ENCODE data around the gene ROR2.
"Not testable (repeated sequence)": the region's sequence is repeated elsewhere in the genome, so short reads cannot be mapped to it uniquely, and the experiment has no call there.

ROR2 gene

GRCh38 chr9:91659529-91660495, 290.2 kb downstream of the ROR2 start:
- no peak for DNase-seq

- no peak for DNase-seq
Observed at GRCh38 chr9:91658513-91659105, 291.4 kb downstream of the ROR2 start.

GRCh38 chr9:91657501-91657900, 292.5 kb downstream of the ROR2 start:
- DNase-seq = no peak

- DNase-seq = no peak
Observed at GRCh38 chr9:91655658-91656057, 294.4 kb downstream of the ROR2 start.

GRCh38 chr9:91655215-91655614, 294.8 kb downstream of the ROR2 start:
- no peak for DNase-seq

- no peak for DNase-seq
Observed at GRCh38 chr9:91654527-91654926, 295.5 kb downstream of the ROR2 start.

GRCh38 chr9:91647371-91647770, 302.7 kb downstream of the ROR2 start:
- no peak for DNase-seq

GRCh38 chr9:91646702-91647101, 303.3 kb downstream of the ROR2 start:
- no peak for DNase-seq

GRCh38 chr9:91644433-91644832, 305.6 kb downstream of the ROR2 start:
- no peak for DNase-seq

GRCh38 chr9:91643481-91644077, 306.4 kb downstream of the ROR2 start:
- DNase-seq = no peak

GRCh38 chr9:91642771-91643170, 307.3 kb downstream of the ROR2 start:
- DNase-seq = no peak

- no peak for DNase-seq
Observed at GRCh38 chr9:91640428-91640827, 309.6 kb downstream of the ROR2 start.

GRCh38 chr9:91639054-91639453, 311.0 kb downstream of the ROR2 start:
- no peak for DNase-seq

- not testable (repeated sequence) for DNase-seq
Observed at GRCh38 chr9:91634832-91635231, 315.2 kb downstream of the ROR2 start.

- DNase-seq = no peak
Observed at GRCh38 chr9:91629718-91630117, 320.3 kb downstream of the ROR2 start.

- DNase-seq = no peak
Observed at GRCh38 chr9:91628892-91629291, 321.1 kb downstream of the ROR2 start.

GRCh38 chr9:91625331-91625730, 324.7 kb downstream of the ROR2 start:
- DNase-seq = no peak

- DNase-seq = no peak
Observed at GRCh38 chr9:91623004-91623403, 327.0 kb downstream of the ROR2 start.

GRCh38 chr9:91622121-91622520, 327.9 kb downstream of the ROR2 start:
- not testable (repeated sequence) for DNase-seq

GRCh38 chr9:91614044-91614443, 336.0 kb downstream of the ROR2 start:
- not testable (repeated sequence) for DNase-seq

- DNase-seq = no peak
Observed at GRCh38 chr9:91611582-91611981, 338.4 kb downstream of the ROR2 start.

- no peak for DNase-seq
Observed at GRCh38 chr9:91606255-91606995, 343.6 kb downstream of the ROR2 start.
